Stimulated activated CD4-positive, alpha-beta T cell treated with anti-CD3 and anti-CD28 coated beads, Interleukin-15, amount 100 ng/mL, for 1 hour (primary cell): ENCODE measurements around the gene COL3A1.

Experiments
- DNase-seq, 2 donors: peaks; one replicate each; pipeline ENCODE4 v3.0.0-alpha.2; 2020; ENCODE audit warnings: low read depth in 1 of 2, low spot score in 1 of 2

The COL3A1 gene

GRCh38 chr2:188975497-188976102, 1.4 kb downstream of the COL3A1 start:
- DNase-seq: no peak

GRCh38 chr2:188976545-188977268, 2.5 kb downstream of the COL3A1 start:
- DNase-seq: no peak

- DNase-seq: no peak
These were observed 3.1 kb downstream of the COL3A1 start for GRCh38 chr2:188977317-188977716.

- DNase-seq: no peak
These were observed 4.3 kb downstream of the COL3A1 start for GRCh38 chr2:188978291-188979081.

GRCh38 chr2:188979187-188980114, 5.3 kb downstream of the COL3A1 start:
- no peak for DNase-seq

GRCh38 chr2:188983427-188984064, 9.4 kb downstream of the COL3A1 start:
- no peak for DNase-seq

GRCh38 chr2:188984065-188984491, 9.9 kb downstream of the COL3A1 start:
- no peak for DNase-seq

GRCh38 chr2:188984680-188985079, 10.5 kb downstream of the COL3A1 start:
- DNase-seq: no peak

- DNase-seq: no peak
These were observed 12.7 kb downstream of the COL3A1 start for GRCh38 chr2:188986839-188987238.

- no peak for DNase-seq
These were observed 19.1 kb downstream of the COL3A1 start for GRCh38 chr2:188993247-188993646.

GRCh38 chr2:188997263-188997662, 23.1 kb downstream of the COL3A1 start:
- no peak for DNase-seq

- no peak for DNase-seq
These were observed 26.0 kb downstream of the COL3A1 start for GRCh38 chr2:189000221-189000620.

GRCh38 chr2:189002079-189002478, 27.9 kb downstream of the COL3A1 start:
- DNase-seq: no peak

- DNase-seq: no peak
These were observed 34.5 kb downstream of the COL3A1 start for GRCh38 chr2:189008555-189009262.

GRCh38 chr2:189010536-189010935, 36.4 kb downstream of the COL3A1 start:
- no peak for DNase-seq

- DNase-seq: no peak
These were observed 38.2 kb downstream of the COL3A1 start for GRCh38 chr2:189012351-189012750.

- no peak for DNase-seq
These were observed 38.9 kb downstream of the COL3A1 start for GRCh38 chr2:189013031-189013430.

- DNase-seq: no peak
These were observed 39.7 kb downstream of the COL3A1 start for GRCh38 chr2:189013671-189014448.
